ENCODE results near the gene TLE2. TPM values are rescaled to one million over a fixed set of nuclear protein-coding genes. Genes with fewer than 3 reads are reported as not detected.

The TLE2 gene
- total and polyA plus RNA-seq, 9 of the 15 experiments (the other 6 are each of a cell fraction or from before 2014, with no cell fraction given): 0.35 to 13.1 (median 6.2) TPM

DNA sequence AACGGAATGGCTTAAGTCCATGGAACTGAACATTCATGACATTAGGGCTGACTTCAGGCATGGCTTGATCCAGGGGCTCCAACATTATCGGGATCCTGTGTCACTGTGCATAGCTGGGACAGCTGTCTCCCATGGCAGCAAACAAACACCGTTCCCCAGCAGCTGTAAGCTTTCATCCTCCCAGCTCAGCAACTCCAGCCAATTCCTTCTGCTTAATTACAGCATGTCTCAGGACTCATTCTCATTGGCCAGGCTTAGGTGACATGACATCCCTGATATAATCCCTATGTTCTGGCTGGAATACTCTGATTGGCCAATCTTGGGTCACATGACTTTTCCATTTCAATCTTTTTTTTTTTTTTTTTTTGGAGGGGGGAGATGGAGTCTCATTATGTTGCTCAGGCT, 44.1 kb upstream of the TLE2 start (continued):
- TF ChIP-seq, protein P1, sequence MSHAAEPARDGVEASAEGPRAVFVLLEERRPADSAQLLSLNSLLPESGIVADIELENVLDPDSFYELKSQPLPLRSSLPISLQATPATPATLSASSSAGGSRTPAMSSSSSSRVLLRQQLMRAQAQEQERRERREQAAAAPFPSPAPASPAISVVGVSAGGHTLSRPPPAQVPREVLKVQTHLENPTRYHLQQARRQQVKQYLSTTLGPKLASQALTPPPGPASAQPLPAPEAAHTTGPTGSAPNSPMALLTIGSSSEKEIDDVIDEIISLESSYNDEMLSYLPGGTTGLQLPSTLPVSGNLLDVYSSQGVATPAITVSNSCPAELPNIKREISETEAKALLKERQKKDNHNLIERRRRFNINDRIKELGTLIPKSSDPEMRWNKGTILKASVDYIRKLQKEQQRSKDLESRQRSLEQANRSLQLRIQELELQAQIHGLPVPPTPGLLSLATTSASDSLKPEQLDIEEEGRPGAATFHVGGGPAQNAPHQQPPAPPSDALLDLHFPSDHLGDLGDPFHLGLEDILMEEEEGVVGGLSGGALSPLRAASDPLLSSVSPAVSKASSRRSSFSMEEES (CRISPR knock-in tag; IDR thresholded peaks at IDR 0.05): peak; percentile 95
- no peak for TF ChIP-seq U2AF1 (optimal IDR thresholded peaks at IDR 0.05; ENCODE audit: low read depth, low read length)
- TF ChIP-seq, protein P2, sequence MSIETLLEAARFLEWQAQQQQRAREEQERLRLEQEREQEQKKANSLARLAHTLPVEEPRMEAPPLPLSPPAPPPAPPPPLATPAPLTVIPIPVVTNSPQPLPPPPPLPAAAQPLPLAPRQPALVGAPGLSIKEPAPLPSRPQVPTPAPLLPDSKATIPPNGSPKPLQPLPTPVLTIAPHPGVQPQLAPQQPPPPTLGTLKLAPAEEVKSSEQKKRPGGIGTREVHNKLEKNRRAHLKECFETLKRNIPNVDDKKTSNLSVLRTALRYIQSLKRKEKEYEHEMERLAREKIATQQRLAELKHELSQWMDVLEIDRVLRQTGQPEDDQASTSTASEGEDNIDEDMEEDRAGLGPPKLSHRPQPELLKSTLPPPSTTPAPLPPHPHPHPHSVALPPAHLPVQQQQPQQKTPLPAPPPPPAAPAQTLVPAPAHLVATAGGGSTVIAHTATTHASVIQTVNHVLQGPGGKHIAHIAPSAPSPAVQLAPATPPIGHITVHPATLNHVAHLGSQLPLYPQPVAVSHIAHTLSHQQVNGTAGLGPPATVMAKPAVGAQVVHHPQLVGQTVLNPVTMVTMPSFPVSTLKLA (conservative IDR thresholded peaks at IDR 0.05): peak in 1 of 2 experiments; percentile 29; a peak in 2 of 4 replicates
- TF ChIP-seq, protein P3, sequence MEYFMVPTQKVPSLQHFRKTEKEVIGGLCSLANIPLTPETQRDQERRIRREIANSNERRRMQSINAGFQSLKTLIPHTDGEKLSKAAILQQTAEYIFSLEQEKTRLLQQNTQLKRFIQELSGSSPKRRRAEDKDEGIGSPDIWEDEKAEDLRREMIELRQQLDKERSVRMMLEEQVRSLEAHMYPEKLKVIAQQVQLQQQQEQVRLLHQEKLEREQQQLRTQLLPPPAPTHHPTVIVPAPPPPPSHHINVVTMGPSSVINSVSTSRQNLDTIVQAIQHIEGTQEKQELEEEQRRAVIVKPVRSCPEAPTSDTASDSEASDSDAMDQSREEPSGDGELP (CRISPR knock-in tag; IDR thresholded peaks at IDR 0.05; ENCODE audit: borderline replicate concordance): peak; percentile 97
- no peak for TF ChIP-seq HDGF (IDR thresholded peaks at IDR 0.05)
- no peak for TF ChIP-seq TAF9B (IDR thresholded peaks at IDR 0.05; ENCODE audit: partially characterized antibody)
- TF ChIP-seq C11orf30 (IDR thresholded peaks at IDR 0.05; ENCODE audit: low read depth): 0 out of 2 replicates have a peak, but pooled peaks have one; percentile 32
- TF ChIP-seq RCOR1 (IDR thresholded peaks at IDR 0.05; ENCODE audit: borderline replicate concordance in 1 of 2, low read depth in 2 of 2, low read length in 2 of 2): peak in 1 of 2 experiments; percentile 10; a peak in 2 of 4 replicates
- no peak for TF ChIP-seq SIX5 (IDR thresholded peaks at IDR 0.05; ENCODE audit: borderline replicate concordance in 1 of 2, insufficient read depth in 1 of 2, low read depth in 1 of 2, low read length in 2 of 2)
- no peak for TF ChIP-seq ZNF431 (CRISPR knock-in tag; IDR thresholded peaks at IDR 0.05)
- no peak for TF ChIP-seq ATF1 (CRISPR knock-in tag; IDR thresholded peaks at IDR 0.05)
- peak; percentile 62 for TF ChIP-seq ATF1 (tag; IDR thresholded peaks at IDR 0.05)
- TF ChIP-seq, protein P4, sequence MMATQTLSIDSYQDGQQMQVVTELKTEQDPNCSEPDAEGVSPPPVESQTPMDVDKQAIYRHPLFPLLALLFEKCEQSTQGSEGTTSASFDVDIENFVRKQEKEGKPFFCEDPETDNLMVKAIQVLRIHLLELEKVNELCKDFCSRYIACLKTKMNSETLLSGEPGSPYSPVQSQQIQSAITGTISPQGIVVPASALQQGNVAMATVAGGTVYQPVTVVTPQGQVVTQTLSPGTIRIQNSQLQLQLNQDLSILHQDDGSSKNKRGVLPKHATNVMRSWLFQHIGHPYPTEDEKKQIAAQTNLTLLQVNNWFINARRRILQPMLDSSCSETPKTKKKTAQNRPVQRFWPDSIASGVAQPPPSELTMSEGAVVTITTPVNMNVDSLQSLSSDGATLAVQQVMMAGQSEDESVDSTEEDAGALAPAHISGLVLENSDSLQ (IDR thresholded peaks at IDR 0.05): peak; percentile 94
- TF ChIP-seq MEIS2 (IDR thresholded peaks at IDR 0.05; ENCODE audit: partially characterized antibody): peak; percentile 59
- TF ChIP-seq, protein P5, sequence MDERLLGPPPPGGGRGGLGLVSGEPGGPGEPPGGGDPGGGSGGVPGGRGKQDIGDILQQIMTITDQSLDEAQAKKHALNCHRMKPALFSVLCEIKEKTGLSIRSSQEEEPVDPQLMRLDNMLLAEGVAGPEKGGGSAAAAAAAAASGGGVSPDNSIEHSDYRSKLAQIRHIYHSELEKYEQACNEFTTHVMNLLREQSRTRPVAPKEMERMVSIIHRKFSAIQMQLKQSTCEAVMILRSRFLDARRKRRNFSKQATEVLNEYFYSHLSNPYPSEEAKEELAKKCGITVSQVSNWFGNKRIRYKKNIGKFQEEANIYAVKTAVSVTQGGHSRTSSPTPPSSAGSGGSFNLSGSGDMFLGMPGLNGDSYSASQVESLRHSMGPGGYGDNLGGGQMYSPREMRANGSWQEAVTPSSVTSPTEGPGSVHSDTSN (CRISPR knock-in tag; IDR thresholded peaks at IDR 0.05; ENCODE audit: low read depth): no peak
- TF ChIP-seq, protein P5 (tag; conservative IDR thresholded peaks at IDR 0.05; ENCODE audit: low read depth): peak; percentile 60
- TF ChIP-seq FOXP1 (CRISPR knock-in tag; IDR thresholded peaks at IDR 0.05): no peak
- TF ChIP-seq, protein P6, sequence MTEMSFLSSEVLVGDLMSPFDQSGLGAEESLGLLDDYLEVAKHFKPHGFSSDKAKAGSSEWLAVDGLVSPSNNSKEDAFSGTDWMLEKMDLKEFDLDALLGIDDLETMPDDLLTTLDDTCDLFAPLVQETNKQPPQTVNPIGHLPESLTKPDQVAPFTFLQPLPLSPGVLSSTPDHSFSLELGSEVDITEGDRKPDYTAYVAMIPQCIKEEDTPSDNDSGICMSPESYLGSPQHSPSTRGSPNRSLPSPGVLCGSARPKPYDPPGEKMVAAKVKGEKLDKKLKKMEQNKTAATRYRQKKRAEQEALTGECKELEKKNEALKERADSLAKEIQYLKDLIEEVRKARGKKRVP (CRISPR knock-in tag; IDR thresholded peaks at IDR 0.05): no peak
- TF ChIP-seq EGR1 (conservative IDR thresholded peaks at IDR 0.05): no peak
- 0 out of 2 replicates have a peak, but pooled peaks have one; percentile 71 for TF ChIP-seq PTBP1 (IDR thresholded peaks at IDR 0.05; ENCODE audit: low read depth, low read length)
- TF ChIP-seq NRF1 (conservative IDR thresholded peaks at IDR 0.05 in 1 of 2, IDR thresholded peaks at IDR 0.05 in 1 of 2): peak; percentile 43 to 46; a peak in 3 of 4 replicates
